Epithelial cell of proximal tubule (primary cell): Measurements from ENCODE around the gene CKAP2L. TPM values are rescaled to one million over a fixed set of nuclear protein-coding genes. Genes with fewer than 3 reads are reported as not detected.
"Not testable (repeated sequence)": the region's sequence is repeated elsewhere in the genome, so short reads cannot be mapped to it uniquely, and the experiment has no call there.

Source experiments
- DNase-seq: peaks from one replicate; pipeline ENCODE4 v3.0.0-alpha.2; 2011; ENCODE audit warnings: low read depth
- H3K4me3 ChIP-seq: 2 replicates; pipeline ENCODE4 v1.5.1; 2011; ENCODE audit warnings: low read depth, mild to moderate bottlenecking, low read length
- CTCF ChIP-seq: conservative IDR thresholded peaks from 2 replicates; pipeline ENCODE4 v1.5.1; 2012; ENCODE audit warnings: low read depth, mild to moderate bottlenecking, low read length
- total RNA-seq: library from RNA; depleted of rRNA; stranded (reverse); fragments of >200 nt; gene quantifications from 2 replicates; pipeline ENCODE4 v1.2.3, GENCODE V29; 2015

Gene CKAP2L
- total RNA-seq, 1 donor from 2014 or later = 23.4 TPM

- DNase-seq = no peak
- H3K4me3 ChIP-seq = no peak overlapping the region
- TF ChIP-seq CTCF = no peak
Measured at GRCh38 chr2:112712903-112713584, 51.4 kb downstream of the CKAP2L start.

GRCh38 chr2:112712465-112712864 is 51.9 kb downstream of the CKAP2L start:
- no peak for TF ChIP-seq CTCF
- no peak overlapping the region for H3K4me3 ChIP-seq
- no peak for DNase-seq

GRCh38 chr2:112710956-112711750 is 53.3 kb downstream of the CKAP2L start:
- TF ChIP-seq CTCF = no peak
- no peak overlapping the region for H3K4me3 ChIP-seq
- DNase-seq = no peak

GRCh38 chr2:112709703-112710102 is 54.7 kb downstream of the CKAP2L start:
- DNase-seq = no peak
- TF ChIP-seq CTCF = no peak
- no peak overlapping the region for H3K4me3 ChIP-seq

GRCh38 chr2:112708968-112709367 is 55.4 kb downstream of the CKAP2L start:
- no peak for DNase-seq
- H3K4me3 ChIP-seq = no peak overlapping the region
- no peak for TF ChIP-seq CTCF

- DNase-seq, H3K4me3 ChIP-seq: not testable (repeated sequence)
Measured at GRCh38 chr2:112706947-112707346, 57.5 kb downstream of the CKAP2L start.

GRCh38 chr2:112706170-112706664 is 58.2 kb downstream of the CKAP2L start:
- TF ChIP-seq CTCF = no peak
- H3K4me3 ChIP-seq = no peak overlapping the region
- DNase-seq = no peak
